Smooth muscle cell (in vitro differentiated cells): Measurements from ENCODE around the gene TAMALIN. TPM values are rescaled to one million over a fixed set of nuclear protein-coding genes. Genes with fewer than 3 reads are reported as not detected.

Experiments used
- DNase-seq: peaks from one replicate; lab custom pipeline; 2025; ENCODE audit not compliant: unreplicated experiment; lab: John Stamatoyannopoulos, UW
- H2AFZ ChIP-seq: fragments of 200-600 bp; sonication (generic); 2 replicates; pipeline ENCODE4 v1.6.0; 2016; ENCODE audit warnings: antibody characterized with exemption, low read depth, mild to moderate bottlenecking
- H3F3A ChIP-seq: fragments of 200-600 bp; sonication (generic); 2 replicates; pipeline ENCODE4 v1.6.0; 2017; ENCODE audit warnings: antibody characterized with exemption, low read depth
- H3K27ac ChIP-seq: fragments of 200-600 bp; sonication (generic); 2 replicates; pipeline ENCODE4 v1.5.1; 2016; ENCODE audit warnings: low read depth, mild to moderate bottlenecking
- H3K27me3 ChIP-seq: fragments of 200-600 bp; sonication (generic); 2 replicates; pipeline ENCODE4 v1.6.1; 2016; ENCODE audit warnings: low read depth, mild to moderate bottlenecking
- H3K36me3 ChIP-seq: fragments of 200-600 bp; sonication (generic); 2 replicates; pipeline ENCODE4 v1.5.1; 2016; ENCODE audit warnings: low read depth
- H3K4me1 ChIP-seq: fragments of 200-600 bp; sonication (generic); 2 replicates; pipeline ENCODE4 v1.5.1; 2016; ENCODE audit warnings: low read depth
- H3K4me2 ChIP-seq: fragments of 200-600 bp; sonication (generic); 2 replicates; pipeline ENCODE4 v1.6.0; 2016; ENCODE audit warnings: mild to moderate bottlenecking
- H3K4me3 ChIP-seq: fragments of 200-600 bp; sonication (generic); 2 replicates; pipeline ENCODE4 v1.5.1; 2016; ENCODE audit warnings: mild to moderate bottlenecking
- H3K79me2 ChIP-seq: fragments of 200-600 bp; sonication (generic); 2 replicates; pipeline ENCODE4 v1.6.0; 2016; ENCODE audit warnings: low read depth, mild to moderate bottlenecking
- H3K9ac ChIP-seq: fragments of 200-600 bp; sonication (generic); 2 replicates; pipeline ENCODE4 v1.6.0; 2016; ENCODE audit warnings: low read depth
- H3K9me3 ChIP-seq: fragments of 200-600 bp; sonication (generic); replicated peaks from 2 replicates; pipeline ENCODE4 v1.5.1; 2016; ENCODE audit warnings: low read depth
- H4K20me1 ChIP-seq: fragments of 200-600 bp; sonication (generic); 2 replicates; pipeline ENCODE4 v1.6.0; 2016; ENCODE audit warnings: low read depth
- WGBS: methylation state at CpG from one replicate; pipeline ENCODE4 v1.1.7; 2016; ENCODE audit warnings: low lambda C conversion rate; 5-methylcytosine and 5-hydroxymethylcytosine counted together
- polyA plus RNA-seq: library from polyadenylated mRNA; unstranded; fragments of >200 nt; fragmentation: Nextera tagmentation; extraction: Ambion mirVana; gene quantifications from 2 replicates; pipeline ENCODE4 v1.2.1, GENCODE V29; 2016
- total RNA-seq: library from RNA; depleted of rRNA; stranded (reverse); fragments of >200 nt; gene quantifications from 2 replicates; pipeline ENCODE4 v1.2.3, GENCODE V29; 2014
- TF ChIP-seq, protein P1 (sequence below): fragments of 200-600 bp; sonication (generic); IDR thresholded peaks from 2 replicates; pipeline ENCODE4 v1.5.1; 2017; ENCODE audit warnings: borderline replicate concordance, mild to moderate bottlenecking, antibody characterized with exemption; ENCODE audit not compliant: insufficient read depth, poor library complexity, severe bottlenecking

The TAMALIN gene
- total and polyA plus RNA-seq, 2 experiments from 2014 or later, result 4.1 to 32.4 TPM

DNA sequence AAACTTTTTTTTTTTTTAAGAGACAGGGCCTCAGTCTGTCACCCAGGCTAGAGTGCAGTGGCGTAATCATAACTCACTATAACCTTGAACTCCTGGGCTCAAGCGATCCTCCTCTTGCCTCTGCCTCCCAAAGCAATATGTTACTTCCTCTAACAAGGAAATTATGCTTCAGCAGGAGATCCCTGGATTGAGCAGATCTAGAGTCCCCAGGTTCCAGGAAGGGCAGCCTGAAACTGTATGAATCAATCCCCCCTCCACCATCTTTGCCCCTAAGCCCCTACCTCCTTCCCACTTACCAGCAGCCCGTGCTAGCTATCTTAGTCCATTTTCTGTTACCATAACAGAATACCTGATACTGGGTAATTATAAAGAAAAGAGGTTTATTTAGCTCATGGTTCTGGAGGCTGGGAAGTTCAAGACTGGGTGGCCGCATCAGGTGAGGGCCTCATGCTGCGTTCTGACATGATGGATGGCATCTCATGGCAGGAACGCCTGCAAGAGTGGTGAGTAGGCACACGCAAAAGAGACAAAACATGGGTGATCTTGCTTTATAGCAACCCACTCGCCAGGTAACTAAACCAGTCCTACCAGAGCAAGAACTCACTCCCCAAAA, 5.0 kb downstream of the TAMALIN start:
- H3F3A ChIP-seq, result peaks cover 13% of the 10 kb centered on the region
- no peak overlapping the region for H3K4me2 ChIP-seq
- peaks cover 20% of the 10 kb centered on the region for H3K4me1 ChIP-seq
- no peaks in the 10 kb centered on the region for H3K9me3 ChIP-seq
- no peak overlapping the region for H3K9ac ChIP-seq
- H4K20me1 ChIP-seq, result peaks cover 10% of the 10 kb centered on the region
- H3K79me2 ChIP-seq, result peaks cover 7% of the 10 kb centered on the region
- no peak overlapping the region for H2AFZ ChIP-seq
- DNase-seq, result no peak
- TF ChIP-seq, protein P1, sequence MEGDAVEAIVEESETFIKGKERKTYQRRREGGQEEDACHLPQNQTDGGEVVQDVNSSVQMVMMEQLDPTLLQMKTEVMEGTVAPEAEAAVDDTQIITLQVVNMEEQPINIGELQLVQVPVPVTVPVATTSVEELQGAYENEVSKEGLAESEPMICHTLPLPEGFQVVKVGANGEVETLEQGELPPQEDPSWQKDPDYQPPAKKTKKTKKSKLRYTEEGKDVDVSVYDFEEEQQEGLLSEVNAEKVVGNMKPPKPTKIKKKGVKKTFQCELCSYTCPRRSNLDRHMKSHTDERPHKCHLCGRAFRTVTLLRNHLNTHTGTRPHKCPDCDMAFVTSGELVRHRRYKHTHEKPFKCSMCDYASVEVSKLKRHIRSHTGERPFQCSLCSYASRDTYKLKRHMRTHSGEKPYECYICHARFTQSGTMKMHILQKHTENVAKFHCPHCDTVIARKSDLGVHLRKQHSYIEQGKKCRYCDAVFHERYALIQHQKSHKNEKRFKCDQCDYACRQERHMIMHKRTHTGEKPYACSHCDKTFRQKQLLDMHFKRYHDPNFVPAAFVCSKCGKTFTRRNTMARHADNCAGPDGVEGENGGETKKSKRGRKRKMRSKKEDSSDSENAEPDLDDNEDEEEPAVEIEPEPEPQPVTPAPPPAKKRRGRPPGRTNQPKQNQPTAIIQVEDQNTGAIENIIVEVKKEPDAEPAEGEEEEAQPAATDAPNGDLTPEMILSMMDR, result no peak
- no peak overlapping the region for H3K4me3 ChIP-seq
- H3K36me3 ChIP-seq, result no peaks in the 10 kb centered on the region
- no peak overlapping the region for H3K27ac ChIP-seq
- WGBS, result 98% methylated on average over 8 of the region's 8 CpGs
- no peaks in the 10 kb centered on the region for H3K27me3 ChIP-seq

DNA sequence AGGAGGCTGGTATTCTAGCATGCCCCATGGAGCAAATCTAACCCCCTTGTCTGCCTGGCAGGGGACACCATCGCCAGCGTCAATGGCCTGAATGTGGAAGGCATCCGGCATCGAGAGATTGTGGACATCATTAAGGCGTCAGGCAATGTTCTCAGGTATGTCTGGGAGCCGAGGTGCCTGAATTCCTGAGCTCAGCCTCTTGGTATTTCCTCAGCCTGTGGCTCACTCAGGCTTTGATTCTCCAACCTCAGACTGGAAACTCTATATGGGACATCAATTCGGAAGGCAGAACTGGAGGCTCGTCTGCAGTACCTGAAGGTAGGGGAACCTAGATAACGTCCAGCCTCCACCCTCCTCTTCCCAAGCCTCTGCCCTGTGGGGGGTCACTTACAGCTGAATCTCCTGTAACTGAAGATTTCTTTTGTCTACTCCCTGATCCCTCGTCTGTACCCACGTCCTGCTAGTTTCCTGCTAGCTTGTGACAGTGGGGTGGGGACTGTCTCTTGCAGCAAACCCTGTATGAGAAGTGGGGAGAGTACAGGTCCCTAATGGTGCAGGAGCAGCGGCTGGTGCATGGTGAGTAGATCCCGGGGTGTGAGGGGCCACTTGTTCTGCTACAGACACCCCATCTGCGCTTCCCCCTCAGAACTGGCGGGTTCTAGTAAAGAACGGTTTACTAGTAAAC, 7.0 kb downstream of the TAMALIN start:
- Histone ChIP-seq H4K20me1 (no peaks in the 10 kb centered on the region), H3K9me3 (no peaks in the 10 kb centered on the region), H3K4me2 (no peak overlapping the region), H3K36me3 (no peaks in the 10 kb centered on the region), H3K79me2 (no peaks in the 10 kb centered on the region), H3F3A (peaks cover 12% of the 10 kb centered on the region), H3K27me3 (no peaks in the 10 kb centered on the region), H3K4me1 (peaks cover 20% of the 10 kb centered on the region), H3K4me3 (no peak overlapping the region), H3K9ac (no peak overlapping the region), H2AFZ (no peak overlapping the region), H3K27ac (no peak overlapping the region)
- no peak for DNase-seq
- WGBS, result 80% methylated on average over 16 of the region's 16 CpGs
- TF ChIP-seq, protein P1, result no peak

DNA sequence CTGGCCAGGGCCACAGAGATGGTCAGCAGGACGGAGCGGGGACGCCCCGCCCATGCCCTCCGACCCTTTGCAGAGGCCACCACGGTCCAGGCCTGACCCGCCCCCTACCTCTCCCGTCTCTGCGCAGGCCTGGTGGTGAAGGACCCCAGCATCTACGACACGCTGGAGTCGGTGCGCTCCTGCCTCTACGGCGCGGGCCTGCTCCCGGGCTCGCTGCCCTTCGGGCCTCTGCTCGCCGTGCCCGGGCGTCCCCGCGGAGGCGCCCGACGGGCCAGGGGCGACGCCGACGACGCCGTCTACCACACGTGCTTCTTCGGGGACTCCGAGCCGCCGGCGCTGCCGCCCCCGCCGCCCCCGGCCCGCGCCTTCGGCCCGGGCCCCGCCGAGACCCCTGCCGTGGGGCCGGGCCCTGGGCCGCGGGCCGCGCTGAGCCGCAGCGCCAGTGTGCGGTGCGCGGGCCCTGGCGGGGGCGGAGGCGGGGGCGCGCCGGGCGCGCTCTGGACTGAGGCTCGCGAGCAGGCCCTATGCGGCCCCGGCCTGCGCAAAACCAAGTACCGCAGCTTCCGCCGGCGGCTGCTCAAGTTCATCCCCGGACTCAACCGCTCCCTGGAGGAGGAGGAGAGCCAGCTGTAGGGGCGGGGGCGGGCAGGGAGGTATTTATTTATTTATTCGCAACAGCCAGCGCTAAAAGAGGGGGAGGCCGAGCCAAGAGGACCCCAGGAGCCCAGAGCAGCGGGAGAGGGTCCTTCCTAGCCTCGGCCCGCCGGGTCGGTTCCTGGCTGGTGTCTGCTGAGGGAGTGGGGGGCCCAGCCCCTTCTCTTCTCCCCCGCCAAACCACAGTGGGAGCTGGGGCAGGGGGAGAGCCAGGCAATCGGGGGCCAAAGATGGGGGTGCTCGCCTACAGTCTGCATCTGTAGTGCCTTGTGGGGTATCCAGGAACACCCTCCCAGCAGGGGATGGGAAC, 8.1 kb downstream of the TAMALIN start:
- no peaks in the 10 kb centered on the region for H3K9me3 ChIP-seq
- TF ChIP-seq, protein P1, result no peak
- H3K4me1 ChIP-seq, result peaks cover 10% of the 10 kb centered on the region
- no peaks in the 10 kb centered on the region for H3K36me3 ChIP-seq
- no peak overlapping the region for H2AFZ ChIP-seq
- no peaks in the 10 kb centered on the region for H3K79me2 ChIP-seq
- peak overlapping the region; percentile 59 for H3K4me2 ChIP-seq
- no peak for DNase-seq
- H3K27me3 ChIP-seq, result no peaks in the 10 kb centered on the region
- H3K9ac ChIP-seq, result no peak overlapping the region
- no peak overlapping the region for H3K27ac ChIP-seq
- 45% methylated on average over 50 of the region's 93 CpGs for WGBS
- peaks cover under 1% of the 10 kb centered on the region for H3F3A ChIP-seq
- H3K4me3 ChIP-seq, result no peak overlapping the region
- H4K20me1 ChIP-seq, result no peaks in the 10 kb centered on the region
